Measurements from ENCODE around the gene ADAMTS12. TPM values are rescaled to one million over a fixed set of nuclear protein-coding genes. Genes with fewer than 3 reads are reported as not detected.

The ADAMTS12 gene
- polyA plus RNA-seq, 1 donor (not counting 4 experiments of a cell fraction or from before 2014, with no cell fraction given), result 0.49 TPM

DNA sequence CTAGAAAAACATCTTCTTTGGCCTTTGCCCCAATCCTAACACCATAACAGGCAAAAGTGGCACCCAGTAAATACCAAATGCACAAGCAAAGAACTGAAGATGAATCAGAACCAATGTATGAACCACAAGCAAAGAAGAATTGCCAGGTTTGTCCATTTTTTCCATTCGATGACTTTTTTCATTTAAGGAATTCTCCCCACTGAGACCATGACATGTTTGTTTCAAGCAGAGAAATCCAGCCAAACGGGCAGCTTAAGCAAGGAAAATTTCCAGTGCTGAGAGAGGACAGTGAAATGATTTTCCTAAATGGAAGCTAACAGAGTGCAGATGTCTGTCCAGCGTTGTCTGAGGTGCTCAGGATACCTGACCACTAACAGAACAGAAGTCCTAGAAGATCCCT lies 203.7 kb downstream of the ADAMTS12 start:
- no peak overlapping the region for H3K9ac ChIP-seq (ENCODE audit: control insufficient read depth, extremely low read depth, insufficient read depth, low read length)
- no peak for DNase-seq (ENCODE audit: low read depth, low spot score)
- H4K20me1 ChIP-seq (ENCODE audit: control insufficient read depth, extremely low read depth, insufficient read depth, low read length), result no peaks in the 10 kb centered on the region
- dilution Hi-C loops (cut with MboI; ENCODE audit: extremely low pct_ligation_motif_present, low sequenced_read_pairs), result no loop called here
- H3K4me2 ChIP-seq (ENCODE audit: control insufficient read depth, extremely low read depth, insufficient read depth, low read depth, low read length), result no peak overlapping the region
- TF ChIP-seq, protein P1, sequence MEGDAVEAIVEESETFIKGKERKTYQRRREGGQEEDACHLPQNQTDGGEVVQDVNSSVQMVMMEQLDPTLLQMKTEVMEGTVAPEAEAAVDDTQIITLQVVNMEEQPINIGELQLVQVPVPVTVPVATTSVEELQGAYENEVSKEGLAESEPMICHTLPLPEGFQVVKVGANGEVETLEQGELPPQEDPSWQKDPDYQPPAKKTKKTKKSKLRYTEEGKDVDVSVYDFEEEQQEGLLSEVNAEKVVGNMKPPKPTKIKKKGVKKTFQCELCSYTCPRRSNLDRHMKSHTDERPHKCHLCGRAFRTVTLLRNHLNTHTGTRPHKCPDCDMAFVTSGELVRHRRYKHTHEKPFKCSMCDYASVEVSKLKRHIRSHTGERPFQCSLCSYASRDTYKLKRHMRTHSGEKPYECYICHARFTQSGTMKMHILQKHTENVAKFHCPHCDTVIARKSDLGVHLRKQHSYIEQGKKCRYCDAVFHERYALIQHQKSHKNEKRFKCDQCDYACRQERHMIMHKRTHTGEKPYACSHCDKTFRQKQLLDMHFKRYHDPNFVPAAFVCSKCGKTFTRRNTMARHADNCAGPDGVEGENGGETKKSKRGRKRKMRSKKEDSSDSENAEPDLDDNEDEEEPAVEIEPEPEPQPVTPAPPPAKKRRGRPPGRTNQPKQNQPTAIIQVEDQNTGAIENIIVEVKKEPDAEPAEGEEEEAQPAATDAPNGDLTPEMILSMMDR (optimal IDR thresholded peaks at IDR 0.05 in 1 of 3, IDR thresholded peaks at IDR 0.05 in 1 of 3, conservative IDR thresholded peaks at IDR 0.05 in 1 of 3; ENCODE audit: extremely low read depth in 1 of 3, insufficient read depth in 2 of 3, low read length in 3 of 3), result no peak
- no peak for TF ChIP-seq EZH2 (IDR thresholded peaks at IDR 0.05; ENCODE audit: low read length)
- no peaks in the 10 kb centered on the region for H3K27me3 ChIP-seq (ENCODE audit: control insufficient read depth, extremely low read depth, insufficient read depth, low read length)
- H3K4me3 ChIP-seq (ENCODE audit: control insufficient read depth in 2 of 3, extremely low read depth in 1 of 3, insufficient read depth in 2 of 3, low read depth in 1 of 3, low read length in 3 of 3), result no peak overlapping the region
- H3K36me3 ChIP-seq (ENCODE audit: control insufficient read depth in 2 of 2, extremely low read depth in 1 of 2, insufficient read depth in 2 of 2, low read length in 2 of 2), result no peaks in the 10 kb centered on the region
- no peak overlapping the region for H2AFZ ChIP-seq (ENCODE audit: control insufficient read depth, low read length)
- H3K79me2 ChIP-seq (ENCODE audit: control insufficient read depth, insufficient read depth, low read length), result no peaks in the 10 kb centered on the region
- H3K9me1 ChIP-seq (ENCODE audit: control insufficient read depth, extremely low read depth, insufficient read depth, low read length), result no peaks in the 10 kb centered on the region
- H3K27ac ChIP-seq (ENCODE audit: control insufficient read depth, insufficient read depth, low read length), result no peak overlapping the region
- no peaks in the 10 kb centered on the region for H3K4me1 ChIP-seq (ENCODE audit: control insufficient read depth, extremely low read depth, insufficient read depth, low read length)
- no peak for FAIRE-seq
- no peaks in the 10 kb centered on the region for H3K9me3 ChIP-seq (ENCODE audit: control insufficient read depth, low read depth, low read length)

DNA sequence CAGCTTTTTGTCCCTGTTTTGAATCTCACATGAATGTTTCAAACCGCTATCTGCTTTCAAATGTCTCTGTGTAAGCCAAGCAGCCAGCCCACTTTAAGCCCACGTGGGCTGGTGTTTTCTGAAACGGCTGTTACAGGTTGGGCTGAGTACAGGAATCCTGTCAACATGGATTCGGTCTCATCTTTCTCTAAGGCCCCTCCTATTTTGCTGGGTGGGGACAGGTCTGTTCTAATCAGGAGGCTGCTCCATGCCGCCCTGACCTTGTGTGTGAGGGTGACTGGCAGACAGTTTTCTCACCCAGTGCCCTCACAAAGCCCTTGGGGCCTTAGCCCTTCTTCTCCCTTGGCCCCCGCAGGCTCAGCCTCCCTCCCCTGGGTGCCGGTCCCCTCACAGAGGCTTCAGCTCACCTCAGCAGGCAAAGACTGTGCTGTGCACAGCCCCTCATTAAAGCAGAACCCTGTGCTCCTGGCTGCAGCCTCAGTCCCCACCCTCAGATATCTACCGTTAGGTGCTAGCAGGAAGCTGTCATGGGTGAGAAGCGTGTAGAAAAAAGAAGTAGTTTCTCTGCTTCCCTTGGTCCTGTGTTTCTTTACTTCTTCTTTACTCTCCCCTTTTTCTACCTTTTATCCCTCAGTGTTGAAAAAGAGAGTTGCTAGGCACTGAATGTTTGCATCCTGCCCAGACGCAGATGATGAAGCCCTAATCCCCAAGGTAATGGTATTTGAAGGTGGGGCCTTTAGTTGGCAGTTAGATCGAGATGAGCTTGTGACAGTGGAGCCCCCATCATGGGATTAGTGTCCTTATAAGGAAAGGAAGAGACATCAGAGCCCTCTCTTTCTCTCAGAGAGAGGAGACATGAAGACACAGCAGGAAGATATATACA lies 205.7 kb downstream of the ADAMTS12 start:
- FAIRE-seq (no peak), DNase-seq (ENCODE audit: low read depth, low spot score) (no peak)
- TF ChIP-seq, protein P1 (optimal IDR thresholded peaks at IDR 0.05 in 1 of 3, IDR thresholded peaks at IDR 0.05 in 1 of 3, conservative IDR thresholded peaks at IDR 0.05 in 1 of 3; ENCODE audit: extremely low read depth in 1 of 3, insufficient read depth in 2 of 3, low read length in 3 of 3), result no peak
- TF ChIP-seq EZH2 (IDR thresholded peaks at IDR 0.05; ENCODE audit: low read length), result no peak
- Histone ChIP-seq H3K4me3 (ENCODE audit: control insufficient read depth in 2 of 3, extremely low read depth in 1 of 3, insufficient read depth in 2 of 3, low read depth in 1 of 3, low read length in 3 of 3) (no peak overlapping the region), H2AFZ (ENCODE audit: control insufficient read depth, low read length) (no peak overlapping the region), H3K4me2 (ENCODE audit: control insufficient read depth, extremely low read depth, insufficient read depth, low read depth, low read length) (no peak overlapping the region), H3K27ac (ENCODE audit: control insufficient read depth, insufficient read depth, low read length) (no peak overlapping the region), H3K79me2 (ENCODE audit: control insufficient read depth, insufficient read depth, low read length) (no peaks in the 10 kb centered on the region), H3K9me3 (ENCODE audit: control insufficient read depth, low read depth, low read length) (no peaks in the 10 kb centered on the region), H3K27me3 (ENCODE audit: control insufficient read depth, extremely low read depth, insufficient read depth, low read length) (no peaks in the 10 kb centered on the region), H4K20me1 (ENCODE audit: control insufficient read depth, extremely low read depth, insufficient read depth, low read length) (no peaks in the 10 kb centered on the region), H3K9ac (ENCODE audit: control insufficient read depth, extremely low read depth, insufficient read depth, low read length) (no peak overlapping the region), H3K36me3 (ENCODE audit: control insufficient read depth in 2 of 2, extremely low read depth in 1 of 2, insufficient read depth in 2 of 2, low read length in 2 of 2) (no peaks in the 10 kb centered on the region), H3K9me1 (ENCODE audit: control insufficient read depth, extremely low read depth, insufficient read depth, low read length) (no peaks in the 10 kb centered on the region), H3K4me1 (ENCODE audit: control insufficient read depth, extremely low read depth, insufficient read depth, low read length) (no peaks in the 10 kb centered on the region)
- dilution Hi-C loops (cut with MboI; ENCODE audit: extremely low pct_ligation_motif_present, low sequenced_read_pairs), result no loop called here
